Measurements from ENCODE around the gene GAGE13.
"Not testable (repeated sequence)": the region's sequence is repeated elsewhere in the genome, so short reads cannot be mapped to it uniquely, and the experiment has no call there.

Gene GAGE13

DNA sequence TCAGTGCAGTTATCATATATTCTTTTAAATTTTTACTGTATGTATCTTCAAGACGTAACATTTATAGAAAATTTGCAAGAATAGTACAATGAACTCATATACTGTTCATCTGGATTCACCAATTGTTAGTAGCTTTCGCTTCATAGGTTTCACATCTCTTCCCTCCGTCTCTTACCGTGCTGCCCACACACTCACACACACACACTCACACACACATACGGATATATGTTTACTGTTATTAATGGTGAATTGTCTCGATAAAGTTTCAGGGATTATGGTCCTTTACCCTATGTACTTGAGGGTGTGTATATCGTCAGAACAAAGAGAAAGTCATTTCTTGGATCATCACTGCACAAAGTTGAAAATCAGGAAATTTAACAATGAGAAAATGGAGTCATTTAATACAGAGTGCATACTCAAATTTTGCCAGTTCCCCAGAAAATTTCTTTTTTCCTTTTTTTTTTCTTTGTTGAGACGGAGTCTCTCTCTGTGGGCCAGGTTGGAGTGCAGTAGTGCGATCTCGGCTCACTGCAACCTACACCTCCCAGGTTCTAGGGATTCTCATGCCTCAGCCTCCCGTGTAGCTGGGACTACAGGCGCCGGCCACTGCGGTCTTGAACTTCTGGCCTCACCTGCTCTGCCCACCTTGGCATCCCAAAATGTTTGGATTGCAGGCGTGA, 13.3 kb downstream of the GAGE13 start:
- H3K4me3 ChIP-seq (ENCODE audit: low read length); H3K4me1 ChIP-seq (ENCODE audit: control insufficient read depth, insufficient read depth, low read length); H3K27me3 ChIP-seq (ENCODE audit: control insufficient read depth, insufficient read depth, low read length); H3K9ac ChIP-seq (ENCODE audit: low read length); H3K36me3 ChIP-seq (ENCODE audit: control insufficient read depth, insufficient read depth, low read length); H3K9me3 ChIP-seq (ENCODE audit: control insufficient read depth, low read length): not testable (repeated sequence)

DNA sequence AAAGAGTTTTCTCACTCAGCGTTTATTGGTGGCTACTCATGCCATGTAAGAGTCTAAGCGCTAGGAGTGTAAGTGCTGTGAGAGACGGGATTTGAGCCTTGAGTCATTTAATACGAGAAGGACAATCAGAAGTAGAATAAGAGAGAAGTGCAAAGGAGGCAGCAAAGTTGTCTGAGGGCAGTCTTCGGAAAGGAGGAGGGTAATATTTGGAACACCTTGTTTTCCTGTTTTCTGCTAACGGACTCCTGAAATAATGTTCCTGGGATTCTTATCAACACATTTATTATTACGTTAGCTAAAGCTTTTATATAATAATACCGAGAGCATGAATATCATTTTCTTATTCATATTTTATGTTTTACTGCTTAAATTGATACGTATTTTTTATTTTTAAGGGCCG, 14.0 kb downstream of the GAGE13 start:
- not testable (repeated sequence) for H3K27me3 ChIP-seq (ENCODE audit: control insufficient read depth, insufficient read depth, low read length); H3K9me3 ChIP-seq (ENCODE audit: control insufficient read depth, low read length); H3K9ac ChIP-seq (ENCODE audit: low read length); H3K4me1 ChIP-seq (ENCODE audit: control insufficient read depth, insufficient read depth, low read length); H3K36me3 ChIP-seq (ENCODE audit: control insufficient read depth, insufficient read depth, low read length); H3K4me3 ChIP-seq (ENCODE audit: low read length)

DNA sequence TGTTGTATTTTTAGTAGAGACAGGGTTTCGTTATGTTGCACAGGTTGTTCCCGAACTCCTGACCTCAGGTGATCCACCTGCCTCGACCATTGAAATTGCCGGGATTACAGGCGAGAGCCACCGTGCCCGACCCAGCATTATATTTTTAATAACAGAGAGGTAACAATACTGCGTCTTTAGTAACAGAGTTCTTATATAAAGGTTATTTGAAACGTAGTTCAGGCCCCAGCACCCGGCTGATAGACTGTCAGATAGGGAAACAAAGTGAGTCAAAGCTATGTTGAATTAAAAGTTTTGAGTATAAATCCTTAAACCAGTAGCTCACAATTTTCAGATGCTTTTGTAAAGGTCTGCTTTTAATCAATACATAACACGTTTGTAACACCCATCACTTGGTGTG, 14.8 kb downstream of the GAGE13 start:
- not testable (repeated sequence) for H3K4me1 ChIP-seq (ENCODE audit: control insufficient read depth, insufficient read depth, low read length); H3K9ac ChIP-seq (ENCODE audit: low read length); H3K27me3 ChIP-seq (ENCODE audit: control insufficient read depth, insufficient read depth, low read length); H3K36me3 ChIP-seq (ENCODE audit: control insufficient read depth, insufficient read depth, low read length); H3K9me3 ChIP-seq (ENCODE audit: control insufficient read depth, low read length); H3K4me3 ChIP-seq (ENCODE audit: low read length)
